ENCODE measurements around the gene B4GALT6. TPM values are rescaled to one million over a fixed set of nuclear protein-coding genes. Genes with fewer than 3 reads are reported as not detected.

The B4GALT6 gene
- total RNA-seq, 1 experiment from 2014 or later = 22.0 TPM

- no TSS peak for BruUV-seq (replicated peaks)
- no peaks in the 10 kb centered on the region for H3K9me3 Mint-ChIP-seq (ENCODE audit: low read depth, unreplicated experiment)
- H3K36me3 Mint-ChIP-seq (ENCODE audit: insufficient read depth, unreplicated experiment) = no peaks in the 10 kb centered on the region
- no peak for DNase-seq
- CTCF ChIA-PET = interaction anchor here (0.8 kb wide), 1 partner anchor 37 kb away, joined by 4 read pairs; no protein-coding TSS in a partner anchor
- H3K4me1 Mint-ChIP-seq (ENCODE audit: low read depth, unreplicated experiment) = peaks cover 13% of the 10 kb centered on the region
- TF ChIP-seq CTCF (IDR thresholded peaks at IDR 0.05; ENCODE audit: unreplicated experiment) = no peak
- no peak overlapping the region for H3K4me3 Mint-ChIP-seq (ENCODE audit: low read depth, unreplicated experiment)
- no peak overlapping the region for H3K27ac Mint-ChIP-seq (ENCODE audit: unreplicated experiment)
- intact Hi-C loops (cut with micrococcal nuclease; ENCODE audit: unreplicated experiment) = no loop called here
- H3K27me3 Mint-ChIP-seq (ENCODE audit: unreplicated experiment) = no peaks in the 10 kb centered on the region
These were observed 93.8 kb downstream of the B4GALT6 start for GRCh38 chr18:31590570-31590969.

- CTCF ChIA-PET = no interaction called here
- no peak for DNase-seq
- BruUV-seq (replicated peaks) = no TSS peak
- Mint-ChIP-seq H3K4me3 (ENCODE audit: low read depth, unreplicated experiment) (no peak overlapping the region), H3K27ac (ENCODE audit: unreplicated experiment) (no peak overlapping the region), H3K27me3 (ENCODE audit: unreplicated experiment) (no peaks in the 10 kb centered on the region), H3K4me1 (ENCODE audit: low read depth, unreplicated experiment) (peaks cover 13% of the 10 kb centered on the region), H3K36me3 (ENCODE audit: insufficient read depth, unreplicated experiment) (no peaks in the 10 kb centered on the region), H3K9me3 (ENCODE audit: low read depth, unreplicated experiment) (no peaks in the 10 kb centered on the region)
- intact Hi-C loops (cut with micrococcal nuclease; ENCODE audit: unreplicated experiment) = no loop called here
- no peak for TF ChIP-seq CTCF (IDR thresholded peaks at IDR 0.05; ENCODE audit: unreplicated experiment)
These were observed 96.9 kb downstream of the B4GALT6 start for GRCh38 chr18:31587529-31587928.

GRCh38 chr18:31586616-31587015 is 97.8 kb downstream of the B4GALT6 start:
- Mint-ChIP-seq H3K4me3 (ENCODE audit: low read depth, unreplicated experiment) (no peak overlapping the region), H3K4me1 (ENCODE audit: low read depth, unreplicated experiment) (peaks cover 11% of the 10 kb centered on the region), H3K27ac (ENCODE audit: unreplicated experiment) (no peak overlapping the region), H3K36me3 (ENCODE audit: insufficient read depth, unreplicated experiment) (no peaks in the 10 kb centered on the region), H3K9me3 (ENCODE audit: low read depth, unreplicated experiment) (no peaks in the 10 kb centered on the region), H3K27me3 (ENCODE audit: unreplicated experiment) (no peaks in the 10 kb centered on the region)
- CTCF ChIA-PET = no interaction called here
- no peak for DNase-seq
- intact Hi-C loops (cut with micrococcal nuclease; ENCODE audit: unreplicated experiment) = no loop called here
- TF ChIP-seq CTCF (IDR thresholded peaks at IDR 0.05; ENCODE audit: unreplicated experiment) = no peak
- BruUV-seq (replicated peaks) = no TSS peak

GRCh38 chr18:31585991-31586390 is 98.4 kb downstream of the B4GALT6 start:
- CTCF ChIA-PET = no interaction called here
- DNase-seq = no peak
- H3K4me1 Mint-ChIP-seq (ENCODE audit: low read depth, unreplicated experiment) = peaks cover 4% of the 10 kb centered on the region
- no peaks in the 10 kb centered on the region for H3K9me3 Mint-ChIP-seq (ENCODE audit: low read depth, unreplicated experiment)
- no peaks in the 10 kb centered on the region for H3K27me3 Mint-ChIP-seq (ENCODE audit: unreplicated experiment)
- no peaks in the 10 kb centered on the region for H3K36me3 Mint-ChIP-seq (ENCODE audit: insufficient read depth, unreplicated experiment)
- H3K27ac Mint-ChIP-seq (ENCODE audit: unreplicated experiment) = no peak overlapping the region
- no peak for TF ChIP-seq CTCF (IDR thresholded peaks at IDR 0.05; ENCODE audit: unreplicated experiment)
- BruUV-seq (replicated peaks) = no TSS peak
- intact Hi-C loops (cut with micrococcal nuclease; ENCODE audit: unreplicated experiment) = no loop called here
- H3K4me3 Mint-ChIP-seq (ENCODE audit: low read depth, unreplicated experiment) = no peak overlapping the region
